SH-SY5Y (cell line): Measurements from ENCODE around the gene CPEB2.

Source experiments
- GATA2 ChIP-seq: IDR thresholded peaks from 2 replicates; pipeline ENCODE4 v1.6.1; 2011; ENCODE audit warnings: mild to moderate bottlenecking, low read depth, low read length
- GATA3 ChIP-seq: IDR thresholded peaks from 2 replicates; pipeline ENCODE4 v1.6.1; 2011; ENCODE audit warnings: low read depth, mild to moderate bottlenecking, low read length, moderate library complexity

DNA sequence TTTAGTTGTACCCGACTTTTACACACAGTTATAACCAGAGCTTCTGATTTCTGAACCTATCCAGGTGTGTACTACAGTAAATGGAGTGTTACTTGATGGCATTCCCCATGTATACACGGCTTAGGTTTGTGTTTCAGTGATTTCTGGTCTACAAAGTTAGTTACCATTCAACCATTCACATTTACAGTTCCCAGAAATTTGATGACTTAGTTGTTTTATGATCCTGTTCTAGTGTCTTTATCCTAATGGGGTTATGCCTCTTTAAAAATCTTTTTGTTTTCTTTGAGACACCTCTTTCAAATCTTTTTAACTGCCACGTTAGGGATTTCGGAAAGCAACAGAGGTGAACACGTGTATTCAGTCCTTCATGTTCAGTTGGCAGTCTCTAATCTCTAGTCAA lies 23.4 kb downstream of the CPEB2 start:
- no peak for TF ChIP-seq GATA2
- no peak for TF ChIP-seq GATA3
